GM12865 (cell line): ENCODE measurements around the gene FGF2.
"Not testable (repeated sequence)": the region's sequence is repeated elsewhere in the genome, so short reads cannot be mapped to it uniquely, and the experiment has no call there.

Source experiments
- DNase-seq: peaks from one replicate; pipeline ENCODE4 v3.0.0; 2010; ENCODE audit warnings: low read depth
- H3K4me3 ChIP-seq: 2 replicates; pipeline ENCODE4 v1.5.1; 2011; ENCODE audit warnings: mild to moderate bottlenecking, low read depth, low read length, control low read depth
- CTCF ChIP-seq: IDR thresholded peaks from 2 replicates; pipeline ENCODE4 v1.5.1; 2011; ENCODE audit warnings: low read length, control low read depth, low read depth, inconsistent platforms; ENCODE audit not compliant: insufficient read depth; ENCODE audit errors: missing control alignments

The FGF2 gene

GRCh38 chr4:122845760-122846159 is 19.1 kb downstream of the FGF2 start:
- peak; percentile 16 for DNase-seq
- TF ChIP-seq CTCF, result no peak
- no peak overlapping the region for H3K4me3 ChIP-seq

GRCh38 chr4:122847931-122848330 is 21.3 kb downstream of the FGF2 start:
- no peak overlapping the region for H3K4me3 ChIP-seq
- TF ChIP-seq CTCF, result no peak
- DNase-seq, result no peak

- not testable (repeated sequence) for DNase-seq, H3K4me3 ChIP-seq
Measured at GRCh38 chr4:122849789-122850188, 23.2 kb downstream of the FGF2 start.

- H3K4me3 ChIP-seq, result no peak overlapping the region
- TF ChIP-seq CTCF, result no peak
- no peak for DNase-seq
Measured at GRCh38 chr4:122851568-122851967, 24.9 kb downstream of the FGF2 start.

- H3K4me3 ChIP-seq, result no peak overlapping the region
- TF ChIP-seq CTCF, result no peak
- DNase-seq, result no peak
Measured at GRCh38 chr4:122854447-122855352, 28.1 kb downstream of the FGF2 start.

GRCh38 chr4:122855353-122855890 is 28.8 kb downstream of the FGF2 start:
- H3K4me3 ChIP-seq, result no peak overlapping the region
- peak; percentile 3 for DNase-seq

GRCh38 chr4:122857160-122857559 is 30.5 kb downstream of the FGF2 start:
- H3K4me3 ChIP-seq, result no peak overlapping the region
- DNase-seq, result no peak
- TF ChIP-seq CTCF, result no peak

More at GRCh38 chr4:122855353-122855890, 28.8 kb downstream of the FGF2 start:
- TF ChIP-seq CTCF, result no peak
